GM19351 (cell line): ENCODE data around the gene SPDYE9.
"Not testable (repeated sequence)": the region's sequence is repeated elsewhere in the genome, so short reads cannot be mapped to it uniquely, and the experiment has no call there.

Source experiments
- ATAC-seq: cut with Tn5 transposase; IDR thresholded peaks from one replicate; pipeline ENCODE4 v1.9.1; 2021; ENCODE audit warnings: mild to moderate bottlenecking, moderate library complexity; ENCODE audit not compliant: unreplicated experiment

SPDYE9 gene, protein sequence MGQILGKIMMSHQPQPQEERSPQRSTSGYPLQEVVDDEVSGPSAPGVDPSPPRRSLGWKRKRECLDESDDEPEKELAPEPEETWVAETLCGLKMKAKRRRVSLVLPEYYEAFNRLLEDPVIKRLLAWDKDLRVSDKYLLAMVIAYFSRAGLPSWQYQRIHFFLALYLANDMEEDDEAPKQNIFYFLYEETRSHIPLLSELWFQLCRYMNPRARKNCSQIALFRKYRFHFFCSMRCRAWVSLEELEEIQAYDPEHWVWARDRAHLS

GRCh38 chr7:73085938-73086337 is at the start of gene SPDYE9:
TSS of gene SPDYE9 (minus strand) at chr7:73086038. CDS start at chr7:73084238, 1,800 bp downstream.
- ATAC-seq, result not testable (repeated sequence)

DNA sequence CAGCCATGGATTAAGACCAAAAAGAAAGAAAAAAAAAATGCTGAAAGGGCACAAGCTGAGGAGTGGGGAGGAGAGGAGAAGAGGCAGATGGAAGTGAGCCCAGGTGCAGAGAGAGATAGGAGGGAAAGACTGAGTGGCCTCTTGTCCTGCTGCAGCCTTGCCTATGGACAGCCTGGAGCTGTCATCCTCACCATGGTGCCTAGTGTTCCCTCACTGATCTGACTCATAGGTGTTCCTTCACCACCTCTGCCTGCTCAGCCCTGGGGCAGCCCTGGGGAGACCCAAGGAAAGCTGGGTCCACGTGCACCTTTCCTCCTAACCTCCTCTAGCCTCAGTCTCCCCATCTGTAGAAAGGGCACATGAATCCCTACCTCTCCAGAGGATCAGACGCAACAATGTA is 49.0 kb upstream of the SPDYE9 start:
- ATAC-seq, result not testable (repeated sequence)

- not testable (repeated sequence) for ATAC-seq
Measured at GRCh38 chr7:73132651-73133217, 46.9 kb upstream of the SPDYE9 start.

DNA sequence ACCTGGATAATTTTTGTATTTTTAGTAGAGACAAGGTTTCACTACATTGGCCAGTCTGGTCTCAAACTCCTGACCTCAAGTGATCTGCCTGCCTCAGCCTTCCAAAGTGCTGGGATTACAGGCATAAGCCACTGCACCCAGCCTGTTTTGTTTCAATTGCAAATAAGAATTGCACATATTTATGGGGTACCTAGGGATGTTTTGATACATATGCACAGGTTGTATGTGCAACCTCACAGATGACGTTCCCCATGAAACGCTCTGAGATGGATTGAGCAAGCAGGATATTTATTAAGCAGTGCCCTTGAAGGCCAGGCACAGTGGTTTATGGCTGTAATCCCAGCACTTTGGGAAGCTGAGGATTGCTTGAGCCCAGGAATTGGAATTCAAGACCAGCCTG is 44.8 kb upstream of the SPDYE9 start:
- ATAC-seq, result not testable (repeated sequence)

DNA sequence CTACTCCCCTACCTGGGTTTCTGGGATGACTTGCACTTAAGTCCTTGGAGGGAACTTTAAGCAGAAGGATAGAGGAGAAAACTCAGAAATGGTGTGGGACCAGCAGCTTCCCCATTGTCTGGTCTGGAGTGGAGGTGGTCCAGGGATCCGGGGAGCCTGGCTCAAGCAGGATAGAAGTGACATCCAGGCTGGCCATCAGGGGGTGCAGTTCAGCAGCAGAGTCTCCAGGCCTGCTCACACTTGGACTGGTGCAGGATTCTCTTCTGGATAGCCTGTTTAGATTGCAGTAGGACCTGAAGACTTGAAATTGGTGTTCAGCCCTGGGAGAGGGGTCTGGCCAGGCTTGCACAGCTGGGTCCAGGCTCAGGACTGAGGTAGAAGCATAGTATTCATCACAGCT is 38.3 kb upstream of the SPDYE9 start:
- ATAC-seq, result not testable (repeated sequence)

DNA sequence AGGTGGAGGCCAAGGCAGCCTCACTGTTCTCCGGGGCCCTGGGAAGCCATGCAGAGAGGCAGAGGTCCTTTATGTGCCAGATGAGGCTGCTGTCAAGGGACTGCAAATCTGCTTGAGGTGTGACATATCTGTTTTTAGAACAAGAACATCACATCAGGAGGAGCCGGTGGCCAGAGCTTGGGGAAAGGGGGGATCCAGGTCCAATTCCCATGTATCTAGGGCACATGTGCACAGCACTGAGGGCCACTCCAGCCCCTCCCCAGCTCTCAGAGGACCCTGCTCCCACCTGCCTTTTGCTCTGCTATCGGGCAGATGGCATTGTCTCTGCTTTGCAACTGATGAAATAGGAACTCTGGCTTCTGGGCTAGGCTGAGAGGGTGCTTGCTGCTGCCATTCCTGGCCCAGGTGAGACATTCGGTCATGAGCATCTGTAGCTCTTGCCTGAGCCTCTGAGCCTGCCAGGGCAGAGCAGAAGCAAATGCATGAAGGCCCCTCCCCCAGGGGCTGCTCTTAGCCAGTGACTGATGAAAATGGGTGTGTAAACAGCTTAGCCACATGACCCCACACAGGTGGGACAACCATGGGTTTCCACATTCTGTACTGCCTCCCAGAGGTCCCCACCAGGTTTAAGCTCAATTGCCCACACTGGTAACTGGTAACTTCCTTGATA is 37.1 kb upstream of the SPDYE9 start:
- not testable (repeated sequence) for ATAC-seq

DNA sequence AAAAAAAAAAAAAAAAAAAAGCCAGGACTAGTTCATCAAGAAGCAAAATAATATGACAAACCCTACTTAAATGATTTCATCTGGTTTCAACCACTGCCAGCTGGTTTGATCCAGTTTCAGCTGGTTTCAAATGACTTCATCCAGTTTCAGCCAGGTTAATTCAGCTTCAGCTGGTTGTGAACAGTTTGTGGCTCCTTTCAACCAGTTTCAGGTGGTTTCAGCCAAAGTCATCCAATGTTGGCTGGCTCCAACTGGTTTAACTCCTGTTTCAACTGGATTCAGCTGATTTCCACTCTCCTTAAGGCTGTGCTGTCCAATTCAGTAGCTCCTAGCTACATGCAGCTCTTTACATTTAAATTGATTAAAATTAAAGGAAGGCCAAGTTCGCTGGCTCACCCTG is 32.3 kb upstream of the SPDYE9 start:
- not testable (repeated sequence) for ATAC-seq

- not testable (repeated sequence) for ATAC-seq
Measured at GRCh38 chr7:73057811-73058210, 28.0 kb downstream of the SPDYE9 start, which contains the start of gene SPDYE11. TSS of gene SPDYE11 (minus strand) at chr7:73057911. CDS start at chr7:73056111, 1,800 bp downstream.

- ATAC-seq, result not testable (repeated sequence)
Measured at GRCh38 chr7:73029666-73030065, 56.2 kb downstream of the SPDYE9 start, which contains the start of gene SPDYE8. TSS of gene SPDYE8 (minus strand) at chr7:73029766. CDS start at chr7:73027966, 1,800 bp downstream.
